ENCODE data around the gene TWIST2. TPM values are rescaled to one million over a fixed set of nuclear protein-coding genes. Genes with fewer than 3 reads are reported as not detected.

TWIST2 gene
- total and polyA plus RNA-seq, 9 of the 15 experiments (the other 6 are each of a cell fraction or from before 2014, with no cell fraction given), result not detected

GRCh38 chr2:238920601-238921001, 72.7 kb downstream of the TWIST2 start:
- Histone ChIP-seq H3K27ac (ENCODE audit: extremely low read depth, low read depth, low read length) (no peak overlapping the region), H3K9ac (ENCODE audit: insufficient read depth in 1 of 2, low read depth in 2 of 2, low read length in 2 of 2) (no peak overlapping the region), H2AFZ (ENCODE audit: low read depth, low read length) (no peak overlapping the region), H3K9me3 (replicated peaks; ENCODE audit: control insufficient read depth, insufficient read depth, low read depth, low read length) (no peaks in the 10 kb centered on the region), H3K4me2 (ENCODE audit: insufficient read depth, low read length) (no peak overlapping the region), H3K4me3 (no peak overlapping the region), H3K27me3 (ENCODE audit: control insufficient read depth in 2 of 2, insufficient read depth in 2 of 2, low read length in 2 of 2) (peaks cover 0 to 36% of the 10 kb centered on the region in 2 experiments; a peak in 2 of 5 replicates), H3K4me1 (replicated peaks in 1 of 2; ENCODE audit: control insufficient read depth in 2 of 2, insufficient read depth in 2 of 2, low read length in 2 of 2) (no peaks in the 10 kb centered on the region), H4K20me1 (replicated peaks; ENCODE audit: control insufficient read depth, insufficient read depth, low read length) (no peaks in the 10 kb centered on the region), H3K9me1 (ENCODE audit: control insufficient read depth, insufficient read depth, low read length) (no peaks in the 10 kb centered on the region), H3K36me3 (ENCODE audit: control insufficient read depth, insufficient read depth, low read length) (no peaks in the 10 kb centered on the region), H3K79me2 (ENCODE audit: control insufficient read depth, insufficient read depth, low read length) (no peaks in the 10 kb centered on the region)
- intact Hi-C loops (cut with micrococcal nuclease), result no loop called here
- no peak for DNase-seq (ENCODE audit: extremely low read depth in 1 of 4, low spot score in 3 of 4)
- ChIA-PET CTCF (ENCODE audit: low intra/inter-chr PET ratio) (no interaction called here), POLR2A (no interaction called here)
- ATAC-seq, result no peak
- in situ Hi-C loops (cut with MboI), result no loop called here
- TF ChIP-seq ZFX (CRISPR knock-in tag; IDR thresholded peaks at IDR 0.05), result no peak
- TF ChIP-seq KDM1A (IDR thresholded peaks at IDR 0.05), result no peak
- no peak for TF ChIP-seq PTTG1 (tag; IDR thresholded peaks at IDR 0.05; ENCODE audit: low read depth)
- no peak for TF ChIP-seq ZC3H8 (IDR thresholded peaks at IDR 0.05)
- no peak for TF ChIP-seq SP2 (IDR thresholded peaks at IDR 0.05; ENCODE audit: extremely low read depth, low read depth, low read length, poor library complexity, severe bottlenecking)
- WGBS (ENCODE audit: insufficient coverage, low coverage, missing lambda C conversion rate), result 0% methylated on average over 1 of the region's 4 CpGs
- BruUV-seq (replicated peaks), result no TSS peak
- FAIRE-seq, result no peak

DNA sequence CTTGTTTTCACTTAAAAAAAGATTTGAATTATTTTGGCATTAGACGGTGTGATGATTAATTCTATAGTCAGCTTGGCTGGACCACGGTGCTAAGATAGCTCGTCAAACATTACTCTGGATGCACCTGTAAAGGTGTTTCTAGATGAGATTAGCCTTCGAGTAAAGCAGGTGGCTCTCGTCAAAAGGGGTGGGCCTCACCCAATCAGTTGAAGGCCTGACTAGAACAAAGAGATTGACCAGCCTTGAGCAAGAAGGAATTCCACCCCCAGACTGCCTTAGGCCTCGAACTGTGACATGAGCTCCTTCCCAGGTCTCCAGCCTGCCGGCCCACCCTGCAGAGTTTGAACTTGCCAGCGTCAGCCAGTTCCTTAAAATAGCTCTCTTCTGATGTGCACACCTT, 73.4 kb downstream of the TWIST2 start:
- Histone ChIP-seq H4K20me1 (replicated peaks; ENCODE audit: control insufficient read depth, insufficient read depth, low read length) (no peaks in the 10 kb centered on the region), H3K4me3 (no peak overlapping the region), H3K9me1 (ENCODE audit: control insufficient read depth, insufficient read depth, low read length) (no peaks in the 10 kb centered on the region), H2AFZ (ENCODE audit: low read depth, low read length) (no peak overlapping the region), H3K36me3 (ENCODE audit: control insufficient read depth, insufficient read depth, low read length) (no peaks in the 10 kb centered on the region), H3K4me1 (replicated peaks in 1 of 2; ENCODE audit: control insufficient read depth in 2 of 2, insufficient read depth in 2 of 2, low read length in 2 of 2) (no peaks in the 10 kb centered on the region), H3K27ac (ENCODE audit: extremely low read depth, low read depth, low read length) (no peak overlapping the region), H3K79me2 (ENCODE audit: control insufficient read depth, insufficient read depth, low read length) (no peaks in the 10 kb centered on the region), H3K27me3 (ENCODE audit: control insufficient read depth in 2 of 2, insufficient read depth in 2 of 2, low read length in 2 of 2) (peaks cover 0 to 32% of the 10 kb centered on the region in 2 experiments; a peak in 2 of 5 replicates), H3K9me3 (replicated peaks; ENCODE audit: control insufficient read depth, insufficient read depth, low read depth, low read length) (no peaks in the 10 kb centered on the region), H3K4me2 (ENCODE audit: insufficient read depth, low read length) (no peak overlapping the region), H3K9ac (ENCODE audit: insufficient read depth in 1 of 2, low read depth in 2 of 2, low read length in 2 of 2) (no peak overlapping the region)
- intact Hi-C loops (cut with micrococcal nuclease), result no loop called here
- ChIA-PET CTCF (ENCODE audit: low intra/inter-chr PET ratio) (no interaction called here), POLR2A (interaction anchor here (0.7 kb wide), 1 partner anchor 325 kb away, joined by 4 read pairs; no protein-coding TSS in a partner anchor)
- TF ChIP-seq, protein P1, sequence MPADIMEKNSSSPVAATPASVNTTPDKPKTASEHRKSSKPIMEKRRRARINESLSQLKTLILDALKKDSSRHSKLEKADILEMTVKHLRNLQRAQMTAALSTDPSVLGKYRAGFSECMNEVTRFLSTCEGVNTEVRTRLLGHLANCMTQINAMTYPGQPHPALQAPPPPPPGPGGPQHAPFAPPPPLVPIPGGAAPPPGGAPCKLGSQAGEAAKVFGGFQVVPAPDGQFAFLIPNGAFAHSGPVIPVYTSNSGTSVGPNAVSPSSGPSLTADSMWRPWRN (IDR thresholded peaks at IDR 0.05; ENCODE audit: low read depth), result no peak
- TF ChIP-seq RBM25 (IDR thresholded peaks at IDR 0.05; ENCODE audit: low read depth, low read length, severe bottlenecking) (peak; percentile 53), ZNF134 (CRISPR knock-in tag; conservative IDR thresholded peaks at IDR 0.05) (peak; percentile 96), BCOR (IDR thresholded peaks at IDR 0.05) (no peak)
- no TSS peak for BruUV-seq (replicated peaks)
- in situ Hi-C loops (cut with MboI), result no loop called here
- no peak for FAIRE-seq
- no peak for ATAC-seq
- under 1% methylated on average over 8 of the region's 8 CpGs for WGBS (ENCODE audit: insufficient coverage, low coverage, missing lambda C conversion rate)
- DNase-seq (ENCODE audit: extremely low read depth in 1 of 4, low spot score in 3 of 4), result no peak

Measured in K562 (cell line).